ENCODE measurements around the gene RNF26. TPM values are rescaled to one million over a fixed set of nuclear protein-coding genes. Genes with fewer than 3 reads are reported as not detected.
A peak's percentile ranks its signal among the peaks of the same experiment; 100 is the strongest.

Gene RNF26
- total and polyA plus RNA-seq, 2 of the 13 experiments (the other 11 are each of a cell fraction or from before 2014, with no cell fraction given) = 11.9 to 26.3 TPM

DNA sequence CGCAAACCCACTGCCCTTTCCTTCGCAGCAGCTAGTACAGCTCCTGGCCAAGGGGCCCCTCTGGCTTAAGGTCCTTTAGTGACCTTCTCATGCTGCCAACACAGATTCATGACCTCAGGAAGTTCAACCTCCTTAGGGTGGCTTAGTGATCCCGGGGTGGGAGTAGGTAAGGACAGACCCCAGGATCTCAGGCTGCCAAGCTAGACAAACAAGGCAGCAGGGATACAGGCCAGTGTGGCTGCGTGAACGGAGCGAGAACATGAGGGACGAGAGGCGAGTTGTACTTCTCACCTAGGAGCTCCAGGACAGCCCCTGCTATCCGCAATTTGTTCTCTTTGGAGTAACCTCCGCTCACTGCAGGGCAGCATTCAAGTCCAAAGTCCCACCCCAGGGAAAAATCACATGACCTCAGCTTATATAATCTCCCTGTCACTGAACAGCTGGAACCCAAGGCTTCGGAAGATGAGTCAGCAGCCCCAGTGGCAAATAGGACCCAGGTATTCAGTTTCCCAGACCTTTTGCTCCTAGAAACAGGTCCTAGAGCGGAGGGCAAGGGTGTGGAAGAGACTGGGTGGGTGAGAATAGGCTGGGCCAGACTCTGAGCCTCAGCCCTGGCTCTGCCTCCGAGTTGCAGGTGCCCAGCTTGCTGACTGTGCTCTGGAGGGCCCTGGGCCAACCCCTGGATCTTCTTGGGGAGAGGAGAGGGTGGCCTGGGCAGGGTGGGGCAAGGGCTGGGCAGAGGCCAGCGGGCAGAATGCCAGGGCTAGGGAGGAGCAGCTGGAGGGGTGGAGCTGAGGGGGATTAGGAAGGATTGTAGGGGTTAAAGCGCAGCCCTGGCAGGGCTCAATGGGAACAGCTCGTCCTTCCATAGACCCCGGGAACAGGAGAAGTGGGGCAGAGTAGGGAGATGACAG lies 34.1 kb downstream of the RNF26 start (continued):
- no peak for TF ChIP-seq FOXP1 (IDR thresholded peaks at IDR 0.05)
- 0 out of 2 replicates have a peak, but pooled peaks have one; percentile 38 for TF ChIP-seq FOXP1 (CRISPR knock-in tag; IDR thresholded peaks at IDR 0.05)
- 0 out of 2 replicates have a peak, but pooled peaks have one; percentile 37 for TF ChIP-seq ZNF317 (CRISPR knock-in tag; IDR thresholded peaks at IDR 0.05)
- no peak for TF ChIP-seq TBP (CRISPR knock-in tag; IDR thresholded peaks at IDR 0.05)
- no peak for TF ChIP-seq ZNF136 (CRISPR knock-in tag; IDR thresholded peaks at IDR 0.05; ENCODE audit: low read depth)
- no peak for TF ChIP-seq SOX6 (IDR thresholded peaks at IDR 0.05)
- peak; percentile 73; the same call in 1 of the 2 replicates for TF ChIP-seq SOX6 (CRISPR knock-in tag; IDR thresholded peaks at IDR 0.05)
- no peak for TF ChIP-seq ZNF7 (CRISPR knock-in tag; IDR thresholded peaks at IDR 0.05)
- TF ChIP-seq SP2 (CRISPR knock-in tag; IDR thresholded peaks at IDR 0.05) = no peak
- no peak for TF ChIP-seq ZNF775 (CRISPR knock-in tag; IDR thresholded peaks at IDR 0.05; ENCODE audit: borderline replicate concordance)
- TF ChIP-seq, protein P1, sequence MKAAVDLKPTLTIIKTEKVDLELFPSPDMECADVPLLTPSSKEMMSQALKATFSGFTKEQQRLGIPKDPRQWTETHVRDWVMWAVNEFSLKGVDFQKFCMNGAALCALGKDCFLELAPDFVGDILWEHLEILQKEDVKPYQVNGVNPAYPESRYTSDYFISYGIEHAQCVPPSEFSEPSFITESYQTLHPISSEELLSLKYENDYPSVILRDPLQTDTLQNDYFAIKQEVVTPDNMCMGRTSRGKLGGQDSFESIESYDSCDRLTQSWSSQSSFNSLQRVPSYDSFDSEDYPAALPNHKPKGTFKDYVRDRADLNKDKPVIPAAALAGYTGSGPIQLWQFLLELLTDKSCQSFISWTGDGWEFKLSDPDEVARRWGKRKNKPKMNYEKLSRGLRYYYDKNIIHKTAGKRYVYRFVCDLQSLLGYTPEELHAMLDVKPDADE (CRISPR knock-in tag; IDR thresholded peaks at IDR 0.05) = no peak
- TF ChIP-seq ZNF570 (CRISPR knock-in tag; IDR thresholded peaks at IDR 0.05; ENCODE audit: borderline replicate concordance) = no peak
- peak; percentile 70; the same call in 1 of the 2 replicates for TF ChIP-seq SMAD3 (CRISPR knock-in tag; IDR thresholded peaks at IDR 0.05)
- TF ChIP-seq, protein P2, sequence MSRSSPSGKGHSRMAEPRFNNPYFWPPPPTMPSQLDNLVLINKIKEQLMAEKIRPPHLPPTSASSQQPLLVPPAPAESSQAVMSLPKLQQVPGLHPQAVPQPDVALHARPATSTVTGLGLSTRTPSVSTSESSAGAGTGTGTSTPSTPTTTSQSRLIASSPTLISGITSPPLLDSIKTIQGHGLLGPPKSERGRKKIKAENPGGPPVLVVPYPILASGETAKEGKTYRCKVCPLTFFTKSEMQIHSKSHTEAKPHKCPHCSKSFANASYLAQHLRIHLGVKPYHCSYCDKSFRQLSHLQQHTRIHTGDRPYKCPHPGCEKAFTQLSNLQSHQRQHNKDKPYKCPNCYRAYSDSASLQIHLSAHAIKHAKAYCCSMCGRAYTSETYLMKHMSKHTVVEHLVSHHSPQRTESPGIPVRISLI (CRISPR knock-in tag; IDR thresholded peaks at IDR 0.05; ENCODE audit: borderline replicate concordance) = no peak
- TF ChIP-seq FOXA3 (CRISPR knock-in tag; IDR thresholded peaks at IDR 0.05) = peak; percentile 68
- 0 out of 2 replicates have a peak, but pooled peaks have one; percentile 42 for TF ChIP-seq DPF2 (CRISPR knock-in tag; IDR thresholded peaks at IDR 0.05; ENCODE audit: borderline replicate concordance, low read depth)
- TF ChIP-seq BCL6 (CRISPR knock-in tag; IDR thresholded peaks at IDR 0.05) = peak; percentile 92
- no peak for TF ChIP-seq KAT7 (CRISPR knock-in tag; IDR thresholded peaks at IDR 0.05; ENCODE audit: borderline replicate concordance)
- TF ChIP-seq MIXL1 (CRISPR knock-in tag; IDR thresholded peaks at IDR 0.05) = peak; percentile 40; the same call in 1 of the 2 replicates
- no peak for TF ChIP-seq NCOA1 (CRISPR knock-in tag; IDR thresholded peaks at IDR 0.05)
- no peak for TF ChIP-seq KDM1A (CRISPR knock-in tag; IDR thresholded peaks at IDR 0.05)
- no peak for TF ChIP-seq ZNF205 (CRISPR knock-in tag; IDR thresholded peaks at IDR 0.05)
- no peak for TF ChIP-seq NR1H2 (CRISPR knock-in tag; IDR thresholded peaks at IDR 0.05; ENCODE audit: borderline replicate concordance, low read depth)
- no peak for TF ChIP-seq ZNF724P (CRISPR knock-in tag; IDR thresholded peaks at IDR 0.05; ENCODE audit: borderline replicate concordance)
- TF ChIP-seq, protein P3, sequence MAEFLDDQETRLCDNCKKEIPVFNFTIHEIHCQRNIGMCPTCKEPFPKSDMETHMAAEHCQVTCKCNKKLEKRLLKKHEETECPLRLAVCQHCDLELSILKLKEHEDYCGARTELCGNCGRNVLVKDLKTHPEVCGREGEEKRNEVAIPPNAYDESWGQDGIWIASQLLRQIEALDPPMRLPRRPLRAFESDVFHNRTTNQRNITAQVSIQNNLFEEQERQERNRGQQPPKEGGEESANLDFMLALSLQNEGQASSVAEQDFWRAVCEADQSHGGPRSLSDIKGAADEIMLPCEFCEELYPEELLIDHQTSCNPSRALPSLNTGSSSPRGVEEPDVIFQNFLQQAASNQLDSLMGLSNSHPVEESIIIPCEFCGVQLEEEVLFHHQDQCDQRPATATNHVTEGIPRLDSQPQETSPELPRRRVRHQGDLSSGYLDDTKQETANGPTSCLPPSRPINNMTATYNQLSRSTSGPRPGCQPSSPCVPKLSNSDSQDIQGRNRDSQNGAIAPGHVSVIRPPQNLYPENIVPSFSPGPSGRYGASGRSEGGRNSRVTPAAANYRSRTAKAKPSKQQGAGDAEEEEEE (CRISPR knock-in tag; IDR thresholded peaks at IDR 0.05; ENCODE audit: borderline replicate concordance) = no peak
- TF ChIP-seq SMAD1 (CRISPR knock-in tag; IDR thresholded peaks at IDR 0.05; ENCODE audit: borderline replicate concordance, low read depth) = 0 out of 2 replicates have a peak, but pooled peaks have one; percentile 30
